SHP77 (cell line): ENCODE data around the gene KIF5B.
"Not testable (repeated sequence)": the region's sequence is repeated elsewhere in the genome, so short reads cannot be mapped to it uniquely, and the experiment has no call there.

Experiments
- DNase-seq, 2 experiments: peaks; one replicate each; lab custom pipeline; 2025; lab: John Stamatoyannopoulos, UW

The KIF5B gene

GRCh38 chr10:32059472-32059871 is 3.2 kb upstream of the KIF5B start:
- DNase-seq, result no peak

GRCh38 chr10:32057036-32057372 is 779 bp upstream of the KIF5B start:
- no peak for DNase-seq

- peak; percentile 25 to 48 for DNase-seq
Observed at GRCh38 chr10:32055478-32056135, 618 bp downstream of the KIF5B start.

- DNase-seq, result no peak
Observed at GRCh38 chr10:32054094-32054493, 2.1 kb downstream of the KIF5B start.

GRCh38 chr10:32053392-32053791 is 2.8 kb downstream of the KIF5B start:
- DNase-seq, result not testable (repeated sequence)

- no peak for DNase-seq
Observed at GRCh38 chr10:32051926-32052325, 4.3 kb downstream of the KIF5B start.

- DNase-seq, result no peak
Observed at GRCh38 chr10:32050177-32050576, 6.0 kb downstream of the KIF5B start.

- DNase-seq, result no peak
Observed at GRCh38 chr10:32049113-32049512, 7.1 kb downstream of the KIF5B start.

GRCh38 chr10:32048282-32048681 is 7.9 kb downstream of the KIF5B start:
- DNase-seq, result no peak

- DNase-seq, result no peak
Observed at GRCh38 chr10:32047881-32048280, 8.3 kb downstream of the KIF5B start.

GRCh38 chr10:32046151-32046550 is 10.1 kb downstream of the KIF5B start:
- no peak for DNase-seq

GRCh38 chr10:32042730-32043129 is 13.5 kb downstream of the KIF5B start:
- not testable (repeated sequence) for DNase-seq

GRCh38 chr10:32041290-32042028 is 14.8 kb downstream of the KIF5B start:
- no peak for DNase-seq

- DNase-seq, result no peak
Observed at GRCh38 chr10:32039734-32040133, 16.5 kb downstream of the KIF5B start.

- no peak for DNase-seq
Observed at GRCh38 chr10:32038777-32039176, 17.4 kb downstream of the KIF5B start.

GRCh38 chr10:32036922-32037321 is 19.3 kb downstream of the KIF5B start:
- no peak for DNase-seq

- no peak for DNase-seq
Observed at GRCh38 chr10:32035038-32035437, 21.2 kb downstream of the KIF5B start.

- no peak for DNase-seq
Observed at GRCh38 chr10:32033171-32033570, 23.1 kb downstream of the KIF5B start.

GRCh38 chr10:32031920-32032319 is 24.3 kb downstream of the KIF5B start:
- DNase-seq, result no peak

- no peak for DNase-seq
Observed at GRCh38 chr10:32031424-32031823, 24.8 kb downstream of the KIF5B start.

GRCh38 chr10:32028710-32029109 is 27.5 kb downstream of the KIF5B start:
- DNase-seq, result no peak

GRCh38 chr10:32023264-32023663 is 33.0 kb downstream of the KIF5B start:
- no peak for DNase-seq

GRCh38 chr10:32017044-32017443 is 39.2 kb downstream of the KIF5B start:
- no peak for DNase-seq

- no peak for DNase-seq
Observed at GRCh38 chr10:32015386-32015785, 40.8 kb downstream of the KIF5B start.
